Colonic mucosa (tissue), 4 donors: ENCODE data around the gene DDX23. TPM values are rescaled to one million over a fixed set of nuclear protein-coding genes. Genes with fewer than 3 reads are reported as not detected.

Experiments used
- DNase-seq: peaks from one replicate; pipeline ENCODE4 v3.0.0-alpha.2; 2020
- H3K27ac ChIP-seq: fragments of 200-600 bp; one replicate; pipeline ENCODE4 v1.8.0; 2021
- H3K27me3 ChIP-seq: fragments of 200-600 bp; one replicate; pipeline ENCODE4 v1.8.0; 2021
- H3K36me3 ChIP-seq: fragments of 200-600 bp; one replicate; pipeline ENCODE4 v1.8.0; 2021
- H3K4me1 ChIP-seq: fragments of 200-600 bp; one replicate; pipeline ENCODE4 v1.8.0; 2021; ENCODE audit warnings: mild to moderate bottlenecking
- H3K4me3 ChIP-seq: fragments of 200-600 bp; one replicate; pipeline ENCODE4 v1.8.0; 2021
- H3K9ac ChIP-seq, 2 donors: one replicate each; pipeline ENCODE4 v1.7.0; 2013; ENCODE audit warnings: control low read depth in 2 of 2, low read depth in 2 of 2, low read length in 2 of 2
- H3K9me3 ChIP-seq: fragments of 200-600 bp; one replicate; pipeline ENCODE4 v1.8.0; 2021
- intact Hi-C: fragments of 100-400 bp; cut with DNase I; formaldehyde crosslinking; loops from one replicate; pipeline ENCODE4 v1.14.1; 2022
- total RNA-seq, 2 donors: library from RNA; stranded (reverse); fragmentation: NEBNext Ultra II Directional in 1 of 2; extraction: Animal tissue kit (Norgen Biotek cat#: 25700) in 1 of 2; gene quantifications; one replicate each; pipeline ENCODE4 v1.2.1, GENCODE V29; 2021
- TF ChIP-seq, protein P1 (sequence below): fragments of 200-600 bp; IDR thresholded peaks from one replicate; pipeline ENCODE4 v1.8.0; 2022; ENCODE audit warnings: antibody characterized with exemption, mild to moderate bottlenecking
- donor health status: healthy.
- donor health status: DM: no; HTN: no; CAD: no.
- donor health status: DM: no; HTN: no; CAD: no.

The DDX23 gene
- total RNA-seq, 2 donors from 2014 or later = 87.2 to 150 TPM

DNA sequence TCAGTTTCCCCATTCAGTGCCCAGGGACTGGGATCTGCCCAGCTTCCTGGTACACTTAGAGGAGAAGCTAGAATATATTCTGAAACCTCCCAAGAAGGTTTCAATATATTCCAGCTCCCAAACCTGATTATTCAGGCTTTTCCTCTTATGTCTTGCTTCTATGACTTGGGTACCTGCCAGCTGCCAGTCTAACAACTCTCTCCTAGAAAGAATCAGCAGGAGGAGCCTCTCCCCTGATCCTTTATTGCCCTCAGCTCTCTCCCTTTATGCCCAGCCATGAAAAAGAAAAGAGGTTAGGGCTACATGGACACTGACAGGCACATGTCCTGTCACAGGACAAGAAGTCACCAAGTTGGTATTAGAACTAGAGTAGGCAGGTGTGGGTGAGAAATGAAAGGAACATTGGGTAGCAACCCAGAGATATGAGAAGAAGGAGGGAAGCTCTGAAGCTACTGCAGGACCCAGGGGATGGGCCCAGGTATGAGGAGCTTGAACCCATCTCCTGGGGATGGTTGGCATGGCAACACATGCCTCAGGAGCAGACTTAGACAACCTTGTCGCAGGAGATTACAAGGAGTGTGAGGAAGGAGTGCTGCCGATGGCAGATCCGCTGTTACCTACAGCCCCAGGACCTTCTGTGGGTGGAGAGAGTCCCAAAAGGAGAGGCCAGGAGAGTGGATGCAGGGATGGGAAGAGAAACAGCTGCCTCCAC lies 35.7 kb downstream of the DDX23 start:
- Histone ChIP-seq H3K4me1 (peaks cover 8% of the 10 kb centered on the region), H3K9ac (peak overlapping the region; percentile 92 to 94)

DNA sequence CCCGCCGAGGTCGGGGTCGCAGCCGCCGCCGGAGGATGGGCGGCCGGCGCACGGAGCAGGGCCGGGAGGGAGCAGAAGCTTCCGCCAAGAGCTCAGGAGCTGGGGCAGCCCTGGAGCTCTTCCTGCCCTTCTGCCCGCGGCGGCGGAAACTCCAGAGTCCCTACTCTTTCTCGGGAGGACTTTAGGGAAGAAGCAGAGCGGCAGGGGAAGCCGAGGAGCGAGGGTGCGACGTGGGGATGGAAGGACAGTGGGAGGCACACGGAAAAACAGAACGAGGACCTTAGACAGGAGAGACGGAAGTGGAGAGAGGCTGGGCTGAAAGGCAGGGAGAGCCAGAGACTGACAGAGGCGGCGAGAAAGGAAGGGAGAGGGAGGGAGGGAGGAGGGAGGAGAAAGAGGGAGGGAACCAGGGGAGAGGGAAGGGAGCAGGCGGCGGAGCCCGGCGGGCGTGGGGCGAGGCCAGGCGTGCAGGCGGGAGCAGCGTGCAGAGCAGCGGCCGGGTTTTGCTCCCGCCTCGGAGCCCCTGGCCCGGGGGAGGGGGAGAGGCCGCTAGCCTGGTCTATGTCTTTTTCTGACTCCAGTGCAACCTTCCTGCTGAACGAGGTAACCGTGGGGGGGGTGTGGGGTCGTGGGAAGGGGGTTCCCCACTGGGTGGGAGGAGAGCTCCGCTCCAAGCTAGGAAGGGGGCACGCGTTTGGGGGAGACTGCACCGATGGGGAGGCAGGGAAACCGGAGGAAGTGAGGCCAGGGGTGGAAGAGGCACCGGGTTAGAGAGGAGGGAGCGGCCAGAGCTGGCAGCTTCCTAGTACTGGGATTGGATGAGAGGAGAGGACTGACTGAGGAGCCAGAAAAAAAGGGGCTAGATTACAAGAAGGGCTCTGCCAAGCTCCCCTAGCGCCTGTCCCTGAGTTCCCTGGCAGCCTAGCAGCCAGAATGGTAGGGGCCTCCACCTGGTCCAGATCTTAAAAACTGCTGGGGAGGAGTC lies 36.5 kb downstream of the DDX23 start:
- Histone ChIP-seq H3K4me1 (peaks cover 8% of the 10 kb centered on the region), H3K9ac (peak overlapping the region; percentile 92 to 94), H3K4me3 (peak overlapping the region; percentile 60), H3K27me3 (no peaks in the 10 kb centered on the region), H3K9me3 (no peaks in the 10 kb centered on the region), H3K36me3 (no peaks in the 10 kb centered on the region), H3K27ac (peak overlapping the region; percentile 89)
- peak; percentile 92 for DNase-seq
- intact Hi-C loops = no loop called here
- TF ChIP-seq, protein P1, sequence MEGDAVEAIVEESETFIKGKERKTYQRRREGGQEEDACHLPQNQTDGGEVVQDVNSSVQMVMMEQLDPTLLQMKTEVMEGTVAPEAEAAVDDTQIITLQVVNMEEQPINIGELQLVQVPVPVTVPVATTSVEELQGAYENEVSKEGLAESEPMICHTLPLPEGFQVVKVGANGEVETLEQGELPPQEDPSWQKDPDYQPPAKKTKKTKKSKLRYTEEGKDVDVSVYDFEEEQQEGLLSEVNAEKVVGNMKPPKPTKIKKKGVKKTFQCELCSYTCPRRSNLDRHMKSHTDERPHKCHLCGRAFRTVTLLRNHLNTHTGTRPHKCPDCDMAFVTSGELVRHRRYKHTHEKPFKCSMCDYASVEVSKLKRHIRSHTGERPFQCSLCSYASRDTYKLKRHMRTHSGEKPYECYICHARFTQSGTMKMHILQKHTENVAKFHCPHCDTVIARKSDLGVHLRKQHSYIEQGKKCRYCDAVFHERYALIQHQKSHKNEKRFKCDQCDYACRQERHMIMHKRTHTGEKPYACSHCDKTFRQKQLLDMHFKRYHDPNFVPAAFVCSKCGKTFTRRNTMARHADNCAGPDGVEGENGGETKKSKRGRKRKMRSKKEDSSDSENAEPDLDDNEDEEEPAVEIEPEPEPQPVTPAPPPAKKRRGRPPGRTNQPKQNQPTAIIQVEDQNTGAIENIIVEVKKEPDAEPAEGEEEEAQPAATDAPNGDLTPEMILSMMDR = no peak

More for the DNA sequence above, 35.7 kb downstream of the DDX23 start:
- Histone ChIP-seq H3K27ac (peak overlapping the region; percentile 89), H3K9me3 (no peaks in the 10 kb centered on the region), H3K27me3 (no peaks in the 10 kb centered on the region), H3K36me3 (no peaks in the 10 kb centered on the region), H3K4me3 (peak overlapping the region; percentile 60)
- peak; percentile 70 for DNase-seq
- TF ChIP-seq, protein P1 = no peak
- intact Hi-C loops = no loop called here

DNA sequence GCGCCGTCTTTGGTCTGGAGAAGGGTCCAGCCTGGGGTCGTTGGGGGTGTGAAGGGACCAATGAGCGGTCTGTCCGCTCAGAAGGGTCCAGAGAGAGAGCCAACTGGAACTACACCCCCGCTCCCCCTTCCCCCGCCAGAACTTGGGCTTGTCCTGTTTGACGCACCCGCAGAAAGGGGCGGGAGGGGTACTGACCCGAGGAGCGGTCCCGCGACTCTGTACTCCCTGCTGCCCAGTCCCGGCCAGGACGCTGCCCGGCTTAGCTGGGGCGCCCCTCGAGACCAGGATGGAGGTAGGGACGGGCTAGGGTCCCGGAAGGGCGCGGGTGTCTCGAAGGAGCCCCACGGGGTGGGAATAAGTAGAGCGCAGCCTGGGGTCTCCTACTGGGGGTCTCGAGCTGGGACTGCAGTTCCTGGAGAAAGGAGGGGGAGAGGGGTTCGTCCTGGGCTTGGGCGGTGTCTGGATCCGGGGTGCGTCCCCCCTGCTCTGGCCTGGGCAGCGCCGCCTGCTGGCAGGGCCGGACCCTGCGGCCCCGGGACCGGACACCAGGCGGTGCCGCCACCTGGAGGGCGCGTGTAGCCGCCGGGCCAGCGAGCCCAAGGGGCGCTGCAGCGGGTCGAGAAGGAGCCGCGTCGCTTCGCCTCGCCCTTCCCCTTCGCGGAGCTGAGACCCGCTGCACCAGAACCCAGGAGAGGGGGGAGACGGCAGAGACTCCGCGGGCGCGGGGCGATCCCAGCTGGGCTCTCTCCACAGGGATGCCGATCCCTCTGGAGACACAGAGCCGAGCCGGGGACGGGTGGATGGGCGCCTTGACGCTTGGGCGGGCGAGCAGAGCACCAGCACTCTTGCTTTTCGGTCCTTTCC lies 37.5 kb downstream of the DDX23 start:
- peak overlapping the region; percentile 92 to 94 for H3K9ac ChIP-seq
- no peaks in the 10 kb centered on the region for H3K27me3 ChIP-seq
- no peaks in the 10 kb centered on the region for H3K9me3 ChIP-seq
- peaks cover 8% of the 10 kb centered on the region for H3K4me1 ChIP-seq
- TF ChIP-seq, protein P1 = peak; percentile 99
- H3K36me3 ChIP-seq = no peaks in the 10 kb centered on the region
- intact Hi-C loops = no loop called here
- H3K4me3 ChIP-seq = peak overlapping the region; percentile 60
- peak overlapping the region; percentile 89 for H3K27ac ChIP-seq
- DNase-seq = peak; percentile 92

DNA sequence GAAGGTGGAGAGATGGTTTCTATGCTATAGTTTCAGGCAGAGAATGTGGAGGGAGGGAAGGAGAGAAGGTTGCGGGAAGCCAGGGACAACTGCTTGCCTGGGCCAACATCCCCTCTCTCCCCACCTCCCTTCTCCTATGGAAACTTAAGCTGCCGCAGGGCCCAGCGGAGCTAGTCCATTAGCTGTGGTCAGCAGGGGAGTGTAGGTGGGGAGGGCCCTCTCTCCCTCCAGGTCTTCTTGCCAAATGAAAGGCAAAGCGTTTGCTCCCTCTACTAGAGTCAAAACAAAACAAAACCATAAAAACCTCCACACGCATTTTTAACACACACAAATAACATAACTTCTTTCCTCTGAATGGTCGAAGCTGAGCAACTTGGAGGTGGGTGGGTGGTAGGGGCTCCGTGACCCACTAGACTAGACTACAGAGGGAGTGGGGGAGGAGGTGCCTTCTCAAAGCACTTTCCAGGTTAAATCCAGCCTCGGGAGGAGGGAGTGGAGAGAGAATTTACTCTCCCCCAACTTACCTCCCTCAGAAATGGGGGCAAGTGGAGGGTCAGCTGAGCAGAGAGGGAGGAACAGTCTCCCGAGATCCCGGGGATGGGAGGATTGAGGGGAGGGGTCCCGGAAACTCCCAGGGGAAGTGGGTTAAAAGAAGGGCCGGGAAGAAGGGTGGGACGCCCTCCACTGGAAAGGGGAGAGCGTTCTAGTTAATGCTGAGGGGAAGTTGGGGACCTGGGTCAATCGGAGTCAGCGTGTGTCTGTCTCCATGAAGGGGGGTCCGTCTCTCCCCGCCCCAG lies 38.3 kb downstream of the DDX23 start:
- H3K9ac ChIP-seq = peak overlapping the region; percentile 92 to 94
- peak overlapping the region; percentile 89 for H3K27ac ChIP-seq

More for the DNA sequence above, 38.3 kb downstream of the DDX23 start:
- Histone ChIP-seq H3K9me3 (no peaks in the 10 kb centered on the region), H3K4me1 (peaks cover 8% of the 10 kb centered on the region), H3K4me3 (peak overlapping the region; percentile 60), H3K27me3 (no peaks in the 10 kb centered on the region), H3K36me3 (no peaks in the 10 kb centered on the region)
- no peak for DNase-seq
- intact Hi-C loops = no loop called here
- TF ChIP-seq, protein P1 = no peak
